Putamen (tissue), 1 donor: ENCODE measurements around the gene ANKRD60.

ENCODE experiments used
- DNase-seq: peaks from one replicate; pipeline ENCODE4 v3.0.0-alpha.2; 2016; ENCODE audit warnings: low spot score

ANKRD60 gene

GRCh38 chr20:58223358-58223941, 5.0 kb downstream of the ANKRD60 start:
- no peak for DNase-seq

DNA sequence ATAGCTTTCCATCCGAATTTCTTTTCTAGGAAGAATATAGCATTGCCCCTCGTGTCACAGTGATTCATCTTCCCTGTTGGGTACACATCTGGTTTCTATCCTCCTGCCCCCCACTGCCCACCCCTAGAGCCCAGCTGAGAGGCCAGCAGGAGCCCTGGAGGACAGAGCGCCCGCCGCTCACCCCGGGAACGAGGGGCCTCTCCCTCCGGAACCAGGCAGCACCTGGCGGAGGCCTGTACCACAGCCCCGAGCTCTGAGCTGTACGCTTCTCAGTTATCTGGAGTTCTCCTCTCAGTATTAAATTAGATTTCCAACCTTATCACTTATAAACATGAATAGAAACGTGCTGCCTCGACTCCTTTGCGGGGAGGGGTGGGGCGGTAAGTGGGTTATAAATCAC, 6.0 kb downstream of the ANKRD60 start:
- DNase-seq: no peak

GRCh38 chr20:58219342-58219700, 9.1 kb downstream of the ANKRD60 start:
- no peak for DNase-seq

DNA sequence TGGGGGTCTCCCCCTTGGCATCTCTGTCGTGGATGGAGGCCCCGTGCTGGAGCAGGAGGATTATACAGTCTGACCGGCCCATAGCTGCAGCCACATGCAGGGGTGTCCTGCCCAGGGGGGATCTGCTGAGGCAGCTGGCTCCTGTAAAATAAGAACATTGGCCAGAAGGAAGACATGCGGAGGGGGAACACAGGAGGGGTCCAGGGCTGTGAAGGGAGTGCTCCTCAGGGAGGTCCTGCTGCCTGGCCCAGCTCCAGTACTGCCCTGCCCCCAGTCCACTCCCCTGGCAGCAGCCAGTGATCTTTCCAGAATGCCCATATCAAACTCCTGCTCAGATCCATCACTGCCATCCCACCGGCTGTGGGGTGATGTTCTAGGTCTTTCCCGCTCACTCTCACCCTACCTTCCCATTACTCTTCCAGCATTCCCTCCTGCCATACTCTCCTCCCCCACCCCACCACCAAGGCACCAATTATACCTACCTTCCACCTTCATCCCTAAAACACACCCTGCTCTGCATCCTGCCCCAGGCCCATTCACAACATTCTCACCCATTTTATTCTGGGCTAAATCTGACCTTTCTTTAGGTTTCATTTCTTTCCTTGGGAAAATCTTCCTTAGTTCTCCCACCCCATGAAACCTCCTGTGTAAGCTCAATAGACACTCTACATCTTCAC, 9.7 kb downstream of the ANKRD60 start:
- DNase-seq: no peak

DNA sequence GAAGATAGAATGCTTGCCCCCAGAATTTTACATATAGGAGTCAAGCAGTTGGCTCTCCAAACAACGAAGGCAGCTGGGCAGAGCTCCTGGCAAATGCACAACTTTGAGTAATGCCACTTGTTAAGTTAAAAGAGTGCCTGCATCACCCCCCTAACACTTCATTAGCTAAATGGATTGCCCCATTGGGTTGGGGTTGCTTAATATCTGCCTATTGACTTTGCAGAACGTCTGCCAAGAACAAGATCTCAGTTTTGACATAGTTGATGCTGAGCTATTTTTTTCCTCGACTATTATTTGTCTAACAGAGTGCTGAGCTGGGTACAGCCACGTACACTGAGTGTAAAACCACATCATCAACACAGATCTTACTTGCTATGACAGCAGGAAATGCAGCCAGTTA, 12.1 kb downstream of the ANKRD60 start:
- no peak for DNase-seq

- no peak for DNase-seq
Observed at GRCh38 chr20:58215116-58215515, 13.3 kb downstream of the ANKRD60 start.

- no peak for DNase-seq
Observed at GRCh38 chr20:58214310-58214709, 14.1 kb downstream of the ANKRD60 start.

DNA sequence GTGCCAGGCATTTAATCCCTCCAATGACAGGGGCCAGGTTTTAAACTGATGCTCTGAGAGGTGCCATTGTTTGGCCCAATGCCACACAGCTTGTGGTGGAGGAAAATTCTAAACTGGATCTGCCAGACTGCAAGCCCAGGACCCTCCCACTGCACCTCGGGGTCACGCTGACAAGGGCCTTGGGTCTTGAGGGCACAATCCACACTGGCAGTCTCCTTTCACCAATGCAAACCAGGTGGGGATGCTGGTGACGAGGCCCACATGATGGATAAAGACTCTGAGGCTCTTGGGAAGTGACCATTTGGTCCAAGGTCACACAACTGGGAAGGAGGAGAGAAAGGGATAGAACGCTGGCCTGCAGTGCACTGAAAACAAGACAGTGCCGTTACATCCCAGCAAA, 14.7 kb downstream of the ANKRD60 start:
- no peak for DNase-seq

GRCh38 chr20:58213121-58213520, 15.3 kb downstream of the ANKRD60 start:
- peak; percentile 20 for DNase-seq

DNA sequence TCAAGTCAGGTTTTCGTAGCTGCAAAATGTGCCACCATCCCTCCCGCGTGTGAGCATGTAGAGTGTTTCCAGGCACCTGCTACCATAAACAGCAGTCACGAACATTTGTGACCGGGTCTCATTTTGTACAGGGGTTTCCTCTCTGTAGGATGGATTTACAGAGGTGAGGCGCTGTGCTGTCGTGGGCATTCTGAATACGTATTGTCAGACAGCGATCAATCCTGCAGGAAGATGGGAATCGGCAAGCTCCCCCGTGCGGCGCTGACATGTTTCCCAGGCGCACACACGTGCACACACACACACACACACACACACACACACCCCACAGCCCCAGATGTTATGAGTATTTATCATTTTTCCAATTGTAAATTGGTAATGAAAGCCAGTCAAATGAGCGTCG, 15.8 kb downstream of the ANKRD60 start:
- no peak for DNase-seq

DNA sequence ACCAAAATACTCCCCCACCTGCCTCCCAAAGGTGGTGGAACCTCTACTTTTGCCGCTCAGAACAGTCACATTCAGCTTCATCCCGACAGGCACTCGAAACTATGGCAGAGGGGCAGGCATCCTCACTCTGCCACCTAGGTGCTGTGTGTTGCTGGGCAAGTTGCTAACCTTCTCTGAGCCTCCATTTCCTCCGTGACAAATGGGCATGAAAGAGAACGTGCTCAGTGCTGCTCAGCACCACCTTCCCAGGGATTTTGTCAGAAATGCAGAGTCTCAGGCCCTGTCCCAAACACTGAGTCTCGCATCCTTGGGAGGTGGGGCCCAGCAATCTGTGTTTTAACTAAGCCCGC, 18.1 kb downstream of the ANKRD60 start:
- DNase-seq: no peak

GRCh38 chr20:58209652-58210397, 18.6 kb downstream of the ANKRD60 start:
- DNase-seq: peak; percentile 63

- DNase-seq: no peak
Observed at GRCh38 chr20:58208944-58209343, 19.5 kb downstream of the ANKRD60 start.

DNA sequence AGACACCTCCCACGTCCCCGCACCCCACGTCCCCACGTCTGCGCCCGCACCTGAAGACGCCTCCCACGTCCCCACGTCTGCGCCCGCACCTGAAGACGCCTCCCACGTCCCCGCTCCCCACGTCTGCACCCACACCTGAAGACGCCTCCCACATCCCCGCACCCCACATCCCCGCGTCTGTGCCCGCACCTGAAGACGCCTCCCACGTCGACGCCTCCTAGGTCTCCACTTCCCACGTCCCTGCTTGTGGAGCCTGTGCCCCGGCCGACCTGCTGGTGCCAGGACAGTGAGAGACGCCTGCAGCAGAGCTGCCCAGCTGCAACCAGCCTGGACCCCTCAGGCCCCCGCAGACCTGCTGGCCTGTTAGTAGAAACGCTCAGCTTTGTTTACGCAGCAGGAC, 22.6 kb downstream of the ANKRD60 start:
- DNase-seq: no peak

- no peak for DNase-seq
Observed at GRCh38 chr20:58202044-58202443, 26.4 kb downstream of the ANKRD60 start.

- no peak for DNase-seq
Observed at GRCh38 chr20:58201616-58202015, 26.8 kb downstream of the ANKRD60 start.

DNA sequence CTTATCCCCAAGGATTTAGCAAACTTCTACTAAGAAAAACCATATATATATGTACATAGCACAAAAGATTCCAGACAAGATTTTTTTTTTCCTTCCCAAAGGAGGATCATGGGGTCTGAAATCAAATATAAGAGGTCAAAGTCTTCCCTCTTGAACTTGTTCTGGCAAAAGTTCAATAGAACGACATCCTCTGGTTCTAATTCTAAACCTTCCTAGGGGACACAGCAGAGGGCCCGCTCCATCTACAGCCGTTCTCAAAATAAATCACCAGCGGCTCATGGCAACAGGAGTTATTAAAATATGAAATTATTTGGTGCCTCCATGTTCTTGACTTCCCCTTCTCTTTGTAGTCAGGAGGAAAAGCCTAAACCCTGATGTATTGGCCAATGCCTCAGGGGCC, 29.0 kb downstream of the ANKRD60 start:
- no peak for DNase-seq

DNA sequence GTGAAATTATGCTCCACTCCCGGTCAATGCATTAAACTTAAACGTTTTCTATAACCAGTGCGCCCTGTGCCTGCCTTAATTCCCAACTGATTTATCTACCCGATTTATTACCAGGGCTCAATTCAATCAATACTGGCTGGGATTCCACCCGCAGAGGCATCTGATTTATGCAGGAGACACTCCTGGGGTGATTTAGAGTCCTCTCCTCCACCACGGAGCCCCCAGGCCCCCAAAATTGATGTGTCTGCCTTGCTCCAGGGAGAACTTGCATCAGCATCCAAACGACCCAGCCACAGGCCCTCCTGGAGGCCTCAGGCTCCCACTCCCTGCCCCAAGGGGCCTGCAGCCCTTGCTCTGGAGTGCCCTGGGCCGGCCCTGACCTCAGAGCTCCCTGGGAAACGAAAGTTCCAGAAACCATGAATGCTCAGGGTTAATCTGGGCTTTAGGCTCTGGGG, 29.5 kb downstream of the ANKRD60 start:
- no peak for DNase-seq

DNA sequence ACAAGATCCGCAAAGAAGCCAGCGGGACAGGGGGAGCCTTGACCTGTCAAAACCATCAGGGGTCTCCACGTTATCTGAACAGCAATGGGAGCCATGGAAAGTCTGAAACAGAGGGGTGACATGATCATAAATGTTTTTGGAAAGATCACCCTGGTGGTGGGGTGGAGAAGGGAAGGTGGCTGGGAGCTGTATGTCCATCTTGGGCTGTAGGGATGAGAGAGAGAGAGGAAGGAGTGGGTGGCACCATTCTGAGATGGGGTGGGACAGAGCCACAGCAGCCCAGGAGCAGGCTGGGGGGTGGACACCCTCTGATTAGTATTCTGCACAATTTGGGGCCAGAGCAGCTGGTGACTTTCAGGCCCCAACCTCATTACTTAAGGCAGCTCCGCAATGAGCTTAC, 30.1 kb downstream of the ANKRD60 start:
- no peak for DNase-seq

DNA sequence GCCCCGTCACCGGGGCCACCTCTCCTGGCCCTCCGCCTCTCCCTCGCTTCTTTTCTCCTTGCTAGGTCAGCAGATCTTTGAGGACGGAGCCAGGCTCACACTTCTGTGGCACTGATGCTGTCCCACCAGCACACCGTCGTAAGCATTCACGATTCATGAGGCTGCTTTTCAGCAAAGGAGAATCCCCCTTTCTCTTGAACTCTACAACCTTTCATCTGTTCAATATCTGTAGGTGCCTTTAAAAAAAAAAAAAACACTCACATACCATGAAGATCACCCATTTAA, 31.3 kb downstream of the ANKRD60 start:
- no peak for DNase-seq

- no peak for DNase-seq
Observed at GRCh38 chr20:58196402-58197184, 31.9 kb downstream of the ANKRD60 start.

- no peak for DNase-seq
Observed at GRCh38 chr20:58195047-58195446, 33.4 kb downstream of the ANKRD60 start.
